Naive thymus-derived CD4-positive, alpha-beta T cell (primary cell): ENCODE measurements around the gene MBNL2. TPM values are rescaled to one million over a fixed set of nuclear protein-coding genes. Genes with fewer than 3 reads are reported as not detected.
A peak's percentile ranks its signal among the peaks of the same experiment; 100 is the strongest.

ENCODE experiments used
- ATAC-seq: fragments of 150-1000 bp; cut with Tn5 transposase; 2 replicates; pipeline ENCODE4 v1.10.0; 2021; ENCODE audit warnings: mild to moderate bottlenecking, moderate library complexity
- CTCF ChIA-PET: fragments of 350-600 bp; sonication (Branson Sonifier 250); formaldehyde crosslinking; loops from one replicate; lab custom pipeline; 2021; ENCODE audit warnings: antibody characterized with exemption; lab: Charles Lee
- POLR2A ChIA-PET: fragments of 350-600 bp; sonication (Branson Sonifier 250); formaldehyde crosslinking; loops from one replicate; lab custom pipeline; 2021; ENCODE audit warnings: antibody characterized with exemption, inconsistent platforms; lab: Charles Lee
- DNase-seq, 9 donors: peaks; one replicate each; pipeline versions ENCODE4 v3.0.0 to v3.0.0-alpha.2; 2020 to 2022; ENCODE audit warnings: mixed read lengths in 1 of 9
- H3K27ac ChIP-seq: one replicate; pipeline ENCODE4 v1.7.0; 2013; ENCODE audit warnings: mild to moderate bottlenecking, low read depth, low read length, moderate library complexity
- H3K27me3 ChIP-seq, 2 donors: one replicate each; pipeline ENCODE4 v1.7.0; 2013; ENCODE audit warnings: low read length in 2 of 2, mild to moderate bottlenecking in 2 of 2, moderate library complexity in 2 of 2; ENCODE audit not compliant: control insufficient read depth in 2 of 2, insufficient read depth in 2 of 2
- H3K36me3 ChIP-seq, 3 experiments: 1 replicate in 2 of 3; 2 replicates in 1 of 3; pipeline ENCODE4 v1.7.0; 2013; ENCODE audit warnings: low read length in 3 of 3, mild to moderate bottlenecking in 3 of 3, moderate library complexity in 1 of 3; ENCODE audit not compliant: insufficient read depth in 3 of 3, control insufficient read depth in 2 of 3
- H3K4me1 ChIP-seq, 2 donors: one replicate each; pipeline ENCODE4 v1.7.0; 2013; ENCODE audit warnings: low read length in 2 of 2, mild to moderate bottlenecking in 2 of 2, moderate library complexity in 1 of 2; ENCODE audit not compliant: control insufficient read depth in 2 of 2, insufficient read depth in 2 of 2
- H3K4me3 ChIP-seq: 2 replicates; pipeline ENCODE4 v1.7.0; 2013; ENCODE audit warnings: mild to moderate bottlenecking, low read length
- H3K9me3 ChIP-seq, 3 experiments: 1 replicate in 2 of 3; 2 replicates in 1 of 3; pipeline ENCODE4 v1.7.0; 2013; ENCODE audit warnings: low read length in 3 of 3; ENCODE audit not compliant: control insufficient read depth in 2 of 3
- H3K27ac Mint-ChIP-seq, 9 donors: one replicate each; pipeline ENCODE4 v1.8.0; 2020 to 2022; ENCODE audit warnings: mixed read lengths in 9 of 9, mild to moderate bottlenecking in 8 of 9, moderate library complexity in 5 of 9, inconsistent platforms in 2 of 9
- H3K27me3 Mint-ChIP-seq, 5 donors: one replicate each; pipeline ENCODE4 v1.8.0; 2021 to 2022; ENCODE audit warnings: mixed read lengths in 5 of 5, mild to moderate bottlenecking in 1 of 5
- H3K36me3 Mint-ChIP-seq, 5 donors: one replicate each; pipeline ENCODE4 v1.8.0; 2020 to 2022; ENCODE audit warnings: mixed read lengths in 5 of 5, mild to moderate bottlenecking in 3 of 5, inconsistent platforms in 1 of 5
- H3K4me1 Mint-ChIP-seq, 7 donors: one replicate each; pipeline ENCODE4 v1.8.0; 2020 to 2022; ENCODE audit warnings: mixed read lengths in 7 of 7, mild to moderate bottlenecking in 3 of 7, inconsistent platforms in 1 of 7
- H3K4me3 Mint-ChIP-seq, 10 donors: one replicate each; pipeline ENCODE4 v1.8.0; 2020 to 2022; ENCODE audit warnings: mild to moderate bottlenecking in 10 of 10, mixed read lengths in 10 of 10, moderate library complexity in 6 of 10, inconsistent platforms in 2 of 10
- H3K9me3 Mint-ChIP-seq, 11 donors: one replicate each; pipeline ENCODE4 v1.8.0; 2020 to 2022; ENCODE audit warnings: mixed read lengths in 11 of 11, mild to moderate bottlenecking in 4 of 11, inconsistent platforms in 1 of 11, moderate library complexity in 1 of 11
- intact Hi-C, 2 donors: fragments of 100-400 bp; cut with micrococcal nuclease; formaldehyde crosslinking; loops; one replicate each; pipeline ENCODE4 v1.15.1; 2023
- polyA plus RNA-seq, 2 donors: library from polyadenylated mRNA; unstranded; fragments of 300-500 nt; fragmentation: Illumina TruSeq; gene quantifications; one replicate each; pipeline ENCODE4 v1.2.3, GENCODE V29; 2021
- total RNA-seq, 6 experiments: library from RNA in 5 of 6; stranded (reverse) in 5 of 6; gene quantifications; 1 replicate in 5 of 6; 2 replicates in 1 of 6; pipeline ENCODE4 v1.2.3 and lab custom pipeline; 2021 to 2026

Gene MBNL2
- total and polyA plus RNA-seq, 7 experiments from 2014 or later: 13.4 to 28.6 (median 23.3) TPM

- Histone ChIP-seq H3K4me3 (no peak overlapping the region), H3K27me3 (no peaks in the 10 kb centered on the region), H3K4me1 (no peaks in the 10 kb centered on the region), H3K27ac (no peak overlapping the region), H3K9me3 (no peaks in the 10 kb centered on the region), H3K36me3 (peaks cover 0 to 3% (median 0%) of the 10 kb centered on the region in 3 experiments)
- Mint-ChIP-seq H3K36me3 (no peaks in the 10 kb centered on the region), H3K27me3 (peaks cover 5 to 32% (median 9%) of the 10 kb centered on the region in 5 donors), H3K4me1 (peaks cover 9 to 19% (median 15%) of the 10 kb centered on the region in 7 donors), H3K4me3 (no peak overlapping the region), H3K27ac (no peak overlapping the region), H3K9me3 (peaks cover 0 to 4% (median 0%) of the 10 kb centered on the region in 11 donors)
- DNase-seq (no peak), ATAC-seq (no peak)
- intact Hi-C loops: loop anchor here in 1 of 2 donors (5.0 to 10.0 kb wide), 3 partner anchors 1485 to 1772 kb away; partner anchors contain the start of gene UBAC2
- ChIA-PET CTCF (no interaction called here), POLR2A (no interaction called here)
These were observed 208.2 kb downstream of the MBNL2 start for GRCh38 chr13:97430296-97430695.

GRCh38 chr13:97431171-97431764 lies 209.1 kb downstream of the MBNL2 start:
- no peak overlapping the region for H3K4me3 ChIP-seq
- intact Hi-C loops: loop anchor here in 1 of 2 donors (5.0 to 10.0 kb wide), 3 partner anchors 1484 to 1771 kb away; partner anchors contain the start of gene UBAC2
- H3K27ac ChIP-seq: no peak overlapping the region
- H3K36me3 ChIP-seq: peaks cover 0 to 3% (median 0%) of the 10 kb centered on the region in 3 experiments
- H3K4me3 Mint-ChIP-seq: peak overlapping the region in 4 of 10 donors; percentile 6 to 55 (median 37)
- no peaks in the 10 kb centered on the region for H3K27me3 ChIP-seq
- H3K27ac Mint-ChIP-seq: peak overlapping the region in 1 of 9 donors; percentile 14
- DNase-seq (no peak), ATAC-seq (no peak)
- ChIA-PET POLR2A (interaction anchor here (0.9 to 3.3 kb wide), 3 partner anchors 202 to 208 kb away, joined by 3 to 32 read pairs (median 16); partner anchors contain the start of gene MBNL2), CTCF (no interaction called here)
- H3K27me3 Mint-ChIP-seq: peaks cover 0 to 24% (median 9%) of the 10 kb centered on the region in 5 donors
- H3K4me1 ChIP-seq: peaks cover 0 to 2% of the 10 kb centered on the region in 2 donors
- H3K4me1 Mint-ChIP-seq: peaks cover 12 to 29% (median 23%) of the 10 kb centered on the region in 7 donors
- H3K36me3 Mint-ChIP-seq: peaks cover 0 to 2% (median 0%) of the 10 kb centered on the region in 5 donors
- no peaks in the 10 kb centered on the region for H3K9me3 ChIP-seq
- H3K9me3 Mint-ChIP-seq: peaks cover 0 to 4% (median 0%) of the 10 kb centered on the region in 11 donors

GRCh38 chr13:97432232-97432916 lies 210.2 kb downstream of the MBNL2 start:
- no peaks in the 10 kb centered on the region for H3K27me3 ChIP-seq
- Mint-ChIP-seq H3K36me3 (peaks cover 0 to 4% (median 0%) of the 10 kb centered on the region in 5 donors), H3K9me3 (peaks cover 0 to 4% (median 0%) of the 10 kb centered on the region in 11 donors), H3K27ac (peak overlapping the region; percentile 98 to 100 (median 100)), H3K4me3 (peak overlapping the region; percentile 90 to 99 (median 96)), H3K27me3 (peaks cover 0 to 17% (median 7%) of the 10 kb centered on the region in 5 donors), H3K4me1 (peaks cover 13 to 36% (median 30%) of the 10 kb centered on the region in 7 donors)
- no peaks in the 10 kb centered on the region for H3K9me3 ChIP-seq
- POLR2A ChIA-PET: interaction anchor here (0.6 to 3.3 kb wide), 15 partner anchors 27 to 1756 kb away, joined by 3 to 32 read pairs (median 4); partner anchors contain the start of genes DNAJC3 and MBNL2
- peaks cover 0 to 8% of the 10 kb centered on the region in 2 donors for H3K4me1 ChIP-seq
- H3K36me3 ChIP-seq: peaks cover 0 to 3% (median 0%) of the 10 kb centered on the region in 3 experiments
- peak overlapping the region; percentile 93 for H3K4me3 ChIP-seq
- ATAC-seq: no peak
- DNase-seq: peak in 2 of 9 donors; percentile 1 to 8
- peak overlapping the region; percentile 100 for H3K27ac ChIP-seq
- intact Hi-C loops: loop anchor here (2.0 to 10.0 kb wide), 6 partner anchors 64 to 1770 kb away; partner anchors contain the start of gene UBAC2 (in 1 of the 2)
- CTCF ChIA-PET: no interaction called here

- Histone ChIP-seq H3K9me3 (no peaks in the 10 kb centered on the region), H3K4me1 (peaks cover 0 to 8% of the 10 kb centered on the region in 2 donors), H3K27me3 (no peaks in the 10 kb centered on the region), H3K4me3 (peak overlapping the region; percentile 93), H3K36me3 (peaks cover 0 to 3% (median 0%) of the 10 kb centered on the region in 3 experiments), H3K27ac (peak overlapping the region; percentile 100)
- ChIA-PET CTCF (interaction anchor here (0.6 kb wide), 1 partner anchor 325 kb away, joined by 4 read pairs; no protein-coding TSS in a partner anchor), POLR2A (interaction anchor here (0.6 to 3.3 kb wide), 21 partner anchors 12 to 1756 kb away, joined by 3 to 32 read pairs (median 4); partner anchors contain the start of genes DNAJC3, MBNL2 and STK24)
- intact Hi-C loops: loop anchor here (1.0 to 10.0 kb wide), 10 partner anchors 64 to 1769 kb away; partner anchors contain the start of genes MBNL2 (in 2 of the 2), DNAJC3 (in 1 of the 2) and UBAC2 (in 1 of the 2)
- Mint-ChIP-seq H3K9me3 (peaks cover 0 to 4% (median 0%) of the 10 kb centered on the region in 11 donors), H3K27me3 (peaks cover 0 to 11% (median 7%) of the 10 kb centered on the region in 5 donors), H3K4me1 (peaks cover 13 to 36% (median 30%) of the 10 kb centered on the region in 7 donors), H3K27ac (peak overlapping the region; percentile 98 to 100 (median 100)), H3K36me3 (peaks cover 0 to 5% (median 0%) of the 10 kb centered on the region in 5 donors), H3K4me3 (peak overlapping the region; percentile 90 to 99 (median 96))
- peak; percentile 97 to 99 (median 99) for DNase-seq
- peak; percentile 85 for ATAC-seq
These were observed 211.0 kb downstream of the MBNL2 start for GRCh38 chr13:97432917-97433726.

GRCh38 chr13:97433727-97434396 lies 211.7 kb downstream of the MBNL2 start, which contains the start of gene RAP2A:
Gene RAP2A, plus strand, starts transcription at chr13:97434169. Its CDS starts 302 bp downstream, at chr13:97434471.
- CTCF ChIA-PET: interaction anchor here (0.6 kb wide), 1 partner anchor 325 kb away, joined by 4 read pairs; no protein-coding TSS in a partner anchor

More at GRCh38 chr13:97433727-97434396, 211.7 kb downstream of the MBNL2 start, which contains the start of gene RAP2A:
- DNase-seq (peak; percentile 78 to 93 (median 87)), ATAC-seq (peak; percentile 71)
- H3K9me3 ChIP-seq: no peaks in the 10 kb centered on the region
- peak within 1 kb of the TSS; percentile 90 to 99 (median 97) for H3K4me3 Mint-ChIP-seq
- peaks cover 0 to 5% (median 0%) of the 10 kb centered on the region in 5 donors for H3K36me3 Mint-ChIP-seq
- peaks cover 0 to 9% (median 4%) of the 10 kb centered on the region in 5 donors for H3K27me3 Mint-ChIP-seq
- H3K4me1 ChIP-seq: peaks cover 0 to 8% of the 10 kb centered on the region in 2 donors
- POLR2A ChIA-PET: interaction anchor here (0.6 to 3.3 kb wide), 17 partner anchors 11 to 1757 kb away, joined by 3 to 32 read pairs (median 4); partner anchors contain the start of genes DNAJC3 and MBNL2
- H3K4me1 Mint-ChIP-seq: peaks cover 13 to 36% (median 30%) of the 10 kb centered on the region in 7 donors
- H3K9me3 Mint-ChIP-seq: peaks cover 0 to 4% (median 0%) of the 10 kb centered on the region in 11 donors
- H3K27ac Mint-ChIP-seq: peak within 1 kb of the TSS; percentile 98 to 100 (median 100)
- intact Hi-C loops: loop anchor here (1.0 to 10.0 kb wide), 10 partner anchors 65 to 1768 kb away; partner anchors contain the start of genes MBNL2 (in 2 of the 2), DNAJC3 (in 1 of the 2) and UBAC2 (in 1 of the 2)
- peak within 1 kb of the TSS; percentile 93 for H3K4me3 ChIP-seq
- H3K27me3 ChIP-seq: no peaks in the 10 kb centered on the region
- peak within 1 kb of the TSS; percentile 100 for H3K27ac ChIP-seq
- H3K36me3 ChIP-seq: peaks cover 0 to 3% (median 0%) of the 10 kb centered on the region in 3 experiments
